IMR-90 (cell line): Measurements from ENCODE around the gene ZRANB3. TPM values are rescaled to one million over a fixed set of nuclear protein-coding genes. Genes with fewer than 3 reads are reported as not detected.

Experiments
- ATAC-seq: fragments of 200-7000 bp; cut with Tn5 transposase; 2 replicates; pipeline ENCODE4 v1.9.1; 2020; ENCODE audit warnings: low read depth, mild to moderate bottlenecking, moderate library complexity
- BruUV-seq: library from RNA; stranded (reverse); fragments of 400-500 nt; replicated peaks from 2 replicates; lab custom pipeline; 2021; lab: Mats Ljungman, UMichigan
- CTCF ChIA-PET: fragments of 300-600 bp; formaldehyde crosslinking; extraction: SDS; loops from one replicate; lab custom pipeline; 2021; ENCODE audit warnings: antibody characterized with exemption; lab: Yijun Ruan, JAX
- POLR2A ChIA-PET: fragments of 300-600 bp; sonication (Branson Sonifier 250); formaldehyde crosslinking; loops from one replicate; lab custom pipeline; 2022; ENCODE audit warnings: antibody characterized with exemption; ENCODE audit not compliant: unreplicated experiment; lab: Charles Lee
- DNase-seq: peaks from one replicate; pipeline ENCODE4 v3.0.0; 2013
- H2AFZ ChIP-seq: replicated peaks from 2 replicates; pipeline ENCODE3; 2013; ENCODE audit warnings: low read length, mild to moderate bottlenecking; ENCODE audit not compliant: poor library complexity
- H2AK5ac ChIP-seq: 2 replicates; pipeline ENCODE4 v1.6.1; 2013; ENCODE audit warnings: low read depth, low read length, inconsistent platforms
- H2AK9ac ChIP-seq: replicated peaks from 2 replicates; pipeline ENCODE3; 2013; ENCODE audit warnings: mild to moderate bottlenecking, low read depth, low read length, moderate library complexity; ENCODE audit not compliant: poor library complexity
- H2BK120ac ChIP-seq: 2 replicates; pipeline ENCODE4 v1.6.1; 2013; ENCODE audit warnings: low read depth, low read length, inconsistent platforms
- H2BK15ac ChIP-seq: 3 replicates; pipeline ENCODE4 v1.6.1; 2013; ENCODE audit warnings: low read depth, low read length, inconsistent platforms
- H2BK20ac ChIP-seq: 2 replicates; pipeline ENCODE4 v1.6.1; 2013; ENCODE audit warnings: low read depth, mild to moderate bottlenecking, inconsistent platforms, low read length, moderate library complexity
- H2BK5ac ChIP-seq: 2 replicates; pipeline ENCODE4 v1.6.1; 2013; ENCODE audit warnings: mild to moderate bottlenecking, low read depth, low read length, inconsistent platforms; ENCODE audit not compliant: poor library complexity, severe bottlenecking
- H3K14ac ChIP-seq: replicated peaks from 2 replicates; pipeline ENCODE4 v1.6.1; 2013; ENCODE audit warnings: low read depth, low read length, inconsistent platforms
- H3K18ac ChIP-seq: 2 replicates; pipeline ENCODE4 v1.6.1; 2013; ENCODE audit warnings: low read depth, low read length, control low read depth
- H3K23ac ChIP-seq: 2 replicates; pipeline ENCODE4 v1.6.1; 2013; ENCODE audit warnings: low read depth, low read length, inconsistent platforms
- H3K27ac ChIP-seq: 2 replicates; pipeline ENCODE4 v1.5.1; 2013; ENCODE audit warnings: mild to moderate bottlenecking, control low read depth, low read length; ENCODE audit not compliant: insufficient read depth
- H3K27me3 ChIP-seq: 2 replicates; pipeline ENCODE4 v1.6.1; 2013; ENCODE audit warnings: low read length; ENCODE audit not compliant: control insufficient read depth, insufficient read depth
- H3K36me3 ChIP-seq: 2 replicates; pipeline ENCODE4 v1.6.1; 2013; ENCODE audit warnings: low read length, mixed read lengths; ENCODE audit not compliant: control insufficient read depth, insufficient read depth
- H3K4ac ChIP-seq: 2 replicates; pipeline ENCODE4 v1.6.1; 2013; ENCODE audit warnings: low read depth, low read length, inconsistent platforms
- H3K4me1 ChIP-seq: 2 replicates; pipeline ENCODE4 v1.6.1; 2013; ENCODE audit warnings: low read length, mixed read lengths; ENCODE audit not compliant: control insufficient read depth, insufficient read depth
- H3K4me2 ChIP-seq: 2 replicates; pipeline ENCODE4 v1.6.1; 2013; ENCODE audit warnings: low read depth, mild to moderate bottlenecking, control low read depth, low read length, moderate library complexity
- H3K4me3 ChIP-seq: 2 replicates; pipeline ENCODE4 v1.5.1; 2013; ENCODE audit warnings: low read depth, mild to moderate bottlenecking, control low read depth, low read length, moderate library complexity; ENCODE audit not compliant: insufficient read depth
- H3K56ac ChIP-seq: 2 replicates; pipeline ENCODE4 v1.6.1; 2013; ENCODE audit warnings: low read length, inconsistent platforms; ENCODE audit not compliant: insufficient read depth; ENCODE audit errors: extremely low read depth
- H3K79me1 ChIP-seq, 2 experiments: 2 replicates each; pipeline ENCODE4 v1.6.1; 2013; ENCODE audit warnings: low read length in 2 of 2, inconsistent platforms in 1 of 2, low read depth in 1 of 2
- H3K9ac ChIP-seq: 2 replicates; pipeline ENCODE4 v1.6.1; 2013; ENCODE audit warnings: low read depth, low read length, control low read depth
- H3K9me1 ChIP-seq: 2 replicates; pipeline ENCODE4 v1.6.1; 2013; ENCODE audit warnings: low read length, inconsistent platforms; ENCODE audit not compliant: insufficient read depth
- H3K9me3 ChIP-seq: 2 replicates; pipeline ENCODE4 v1.6.1; 2013; ENCODE audit warnings: low read length; ENCODE audit not compliant: control insufficient read depth, insufficient read depth
- H4K20me1 ChIP-seq: 2 replicates; pipeline ENCODE4 v1.6.1; 2013; ENCODE audit warnings: low read length, inconsistent platforms; ENCODE audit not compliant: insufficient read depth
- H4K5ac ChIP-seq: 2 replicates; pipeline ENCODE4 v1.6.1; 2013; ENCODE audit warnings: mild to moderate bottlenecking, low read depth, low read length, control low read depth
- H4K8ac ChIP-seq, 2 experiments: 2 replicates each; pipeline ENCODE4 v1.6.1; 2013; ENCODE audit warnings: low read depth in 2 of 2, low read length in 2 of 2, control low read depth in 1 of 2, inconsistent platforms in 1 of 2
- H4K91ac ChIP-seq: 2 replicates; pipeline ENCODE4 v1.6.1; 2013; ENCODE audit warnings: low read depth, low read length, inconsistent platforms; ENCODE audit not compliant: insufficient read depth
- CHD1 ChIP-seq: IDR thresholded peaks from 2 replicates; pipeline ENCODE4 v1.6.1; 2012; ENCODE audit warnings: low read depth, low read length, improper control_type of control experiment
- MAFK ChIP-seq: IDR thresholded peaks from 2 replicates; pipeline ENCODE4 v1.6.1; 2012; ENCODE audit warnings: low read depth, low read length, improper control_type of control experiment
- MAZ ChIP-seq: IDR thresholded peaks from 2 replicates; pipeline ENCODE4 v1.6.1; 2012; ENCODE audit warnings: low read depth, mild to moderate bottlenecking, low read length, improper control_type of control experiment, moderate library complexity, borderline replicate concordance
- NFE2L2 ChIP-seq: fragments of 150-350 bp; IDR thresholded peaks from 2 replicates; pipeline ENCODE4 v1.6.1; 2016; ENCODE audit warnings: low read depth, mild to moderate bottlenecking, low read length
- RAD21 ChIP-seq: IDR thresholded peaks from 2 replicates; pipeline ENCODE4 v1.6.1; 2012; ENCODE audit warnings: low read length, improper control_type of control experiment
- RCOR1 ChIP-seq: IDR thresholded peaks from 2 replicates; pipeline ENCODE4 v1.6.1; 2012; ENCODE audit warnings: mild to moderate bottlenecking, low read length, improper control_type of control experiment; ENCODE audit not compliant: insufficient replicate concordance
- WGBS, 2 experiments: methylation state at CpG; one replicate each; pipeline versions ENCODE4 v1.1.5 to v1.1.7; 2013; ENCODE audit warnings: missing lambda C conversion rate in 2 of 2; ENCODE audit not compliant: insufficient read length in 1 of 2; ENCODE audit errors: extremely low coverage in 2 of 2; 5-methylcytosine and 5-hydroxymethylcytosine counted together
- dilution Hi-C: fragments of 300-500 bp; cut with HindIII; formaldehyde crosslinking; loops from one replicate; pipeline ENCODE4 v1.14.3; 2018; ENCODE audit warnings: low sequenced_read_pairs; ENCODE audit not compliant: unreplicated experiment
- in situ Hi-C: fragments of 300-500 bp; cut with MboI; formaldehyde crosslinking; loops from 3 replicates; pipeline ENCODE4 v1.14.3; 2019; ENCODE audit warnings: low sequenced_read_pairs, inconsistent platforms, mixed read lengths
- intact Hi-C: fragments of 100-400 bp; cut with micrococcal nuclease; formaldehyde crosslinking; loops from 2 replicates; pipeline ENCODE4 v1.10.0; 2022
- polyA plus RNA-seq, 3 experiments: library from polyadenylated mRNA; depleted of rRNA; stranded (reverse); fragments of >200 nt; gene quantifications; 2 replicates each; pipeline ENCODE4 v1.2.3, GENCODE V29; 2012; ENCODE audit warnings: low replicate concordance in 1 of 3
- total RNA-seq: library from RNA; depleted of rRNA; stranded (reverse); fragments of >200 nt; gene quantifications from 2 replicates; pipeline ENCODE4 v1.2.3, GENCODE V29; 2012
- TF ChIP-seq, protein P1 (sequence below): conservative IDR thresholded peaks from 2 replicates; pipeline ENCODE4 v1.5.1; 2012; ENCODE audit warnings: mild to moderate bottlenecking, low read depth, low read length, improper control_type of control experiment
- TF ChIP-seq, protein P2 (sequence below): fragments of 150-350 bp; IDR thresholded peaks from 2 replicates; pipeline ENCODE4 v1.6.1; 2016; ENCODE audit warnings: low read depth, mild to moderate bottlenecking, low read length, moderate library complexity, borderline replicate concordance

Gene ZRANB3
- total and polyA plus RNA-seq, 2 of the 4 experiments (the other 2 are of a cell fraction), result 3.4 to 9.3 TPM

DNA sequence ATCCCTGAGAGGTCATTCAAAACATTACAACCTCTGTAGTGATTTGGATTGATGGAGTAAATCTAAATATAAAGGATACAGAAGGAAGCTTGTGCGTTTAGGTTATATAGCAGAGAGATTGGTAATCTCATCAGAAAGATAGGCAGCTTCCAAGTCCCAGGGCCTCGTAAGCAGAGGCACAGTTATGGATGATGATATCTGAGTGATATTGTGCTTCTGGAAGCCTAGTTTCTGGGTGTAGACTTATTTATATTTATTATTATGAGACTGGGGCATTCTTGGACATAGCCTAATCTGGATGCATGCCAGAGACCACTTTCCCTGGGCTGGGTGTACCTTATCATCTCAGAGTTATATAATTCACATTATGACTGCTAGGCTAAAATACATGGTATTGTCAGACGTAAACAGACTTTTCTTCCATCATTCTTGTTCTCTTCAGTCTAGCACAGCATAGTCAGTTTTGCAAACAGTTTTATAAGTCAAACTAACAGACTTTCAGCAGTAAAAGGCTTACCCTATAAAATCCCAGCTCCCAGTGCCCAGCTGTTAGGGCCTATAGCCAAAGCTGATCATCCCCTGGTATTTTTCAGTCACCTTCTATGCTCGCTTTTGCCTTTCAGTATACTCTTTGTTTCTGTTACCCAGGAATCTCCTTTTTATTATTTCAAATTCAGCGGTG, 431.1 kb downstream of the ZRANB3 start (continued):
- TF ChIP-seq, protein P1, sequence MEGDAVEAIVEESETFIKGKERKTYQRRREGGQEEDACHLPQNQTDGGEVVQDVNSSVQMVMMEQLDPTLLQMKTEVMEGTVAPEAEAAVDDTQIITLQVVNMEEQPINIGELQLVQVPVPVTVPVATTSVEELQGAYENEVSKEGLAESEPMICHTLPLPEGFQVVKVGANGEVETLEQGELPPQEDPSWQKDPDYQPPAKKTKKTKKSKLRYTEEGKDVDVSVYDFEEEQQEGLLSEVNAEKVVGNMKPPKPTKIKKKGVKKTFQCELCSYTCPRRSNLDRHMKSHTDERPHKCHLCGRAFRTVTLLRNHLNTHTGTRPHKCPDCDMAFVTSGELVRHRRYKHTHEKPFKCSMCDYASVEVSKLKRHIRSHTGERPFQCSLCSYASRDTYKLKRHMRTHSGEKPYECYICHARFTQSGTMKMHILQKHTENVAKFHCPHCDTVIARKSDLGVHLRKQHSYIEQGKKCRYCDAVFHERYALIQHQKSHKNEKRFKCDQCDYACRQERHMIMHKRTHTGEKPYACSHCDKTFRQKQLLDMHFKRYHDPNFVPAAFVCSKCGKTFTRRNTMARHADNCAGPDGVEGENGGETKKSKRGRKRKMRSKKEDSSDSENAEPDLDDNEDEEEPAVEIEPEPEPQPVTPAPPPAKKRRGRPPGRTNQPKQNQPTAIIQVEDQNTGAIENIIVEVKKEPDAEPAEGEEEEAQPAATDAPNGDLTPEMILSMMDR, result no peak

DNA sequence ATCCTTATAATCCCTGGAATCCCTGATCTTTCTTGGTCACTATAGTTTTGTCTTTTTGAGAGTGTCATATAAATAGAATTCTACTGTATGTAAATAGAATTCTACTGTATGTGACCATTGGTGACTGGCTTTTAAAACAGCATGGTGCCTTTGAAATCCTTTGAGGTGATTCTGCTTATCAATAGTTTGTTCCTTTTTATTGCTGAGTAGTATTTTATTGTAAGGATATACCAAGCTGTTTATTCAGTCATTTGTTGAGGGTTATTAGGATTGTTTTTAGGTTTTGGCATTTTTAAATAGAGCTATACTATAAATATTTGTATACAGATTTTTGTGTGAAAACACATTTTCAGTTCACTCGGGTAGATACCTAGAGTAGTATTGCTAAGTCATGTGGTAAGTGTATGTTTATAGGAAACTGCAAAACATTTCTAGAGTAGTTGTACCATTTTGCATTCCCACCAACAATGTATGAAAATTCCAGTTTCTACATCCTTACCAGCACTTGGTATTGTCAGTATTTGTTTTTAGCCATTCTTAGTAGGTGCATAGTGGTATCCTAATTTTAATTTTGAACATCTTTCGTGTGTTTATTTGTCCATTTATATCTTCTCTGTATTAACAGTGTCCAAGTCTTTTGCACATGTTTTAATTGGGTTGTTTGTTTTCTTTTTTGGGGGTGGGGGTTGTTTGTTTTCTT, 433.3 kb downstream of the ZRANB3 start:
- BruUV-seq, result no TSS peak
- Histone ChIP-seq H3K79me1 (peaks cover 19 to 35% of the 10 kb centered on the region in 2 experiments; a peak in 3 of 4 replicates), H3K27ac (no peak overlapping the region), H2BK15ac (no peak overlapping the region), H4K91ac (no peak overlapping the region), H3K9ac (no peak overlapping the region), H3K14ac (no peak overlapping the region), H3K9me3 (no peaks in the 10 kb centered on the region), H3K4me1 (peaks cover 6% of the 10 kb centered on the region), H4K8ac (no peak overlapping the region; a peak in 1 of 4 replicates), H3K27me3 (no peaks in the 10 kb centered on the region), H3K4me3 (no peak overlapping the region), H3K18ac (no peak overlapping the region), H3K9me1 (no peaks in the 10 kb centered on the region; the same call in 1 of the 2 replicates), H3K23ac (no peak overlapping the region), H4K5ac (no peak overlapping the region), H2AFZ (no peak overlapping the region), H4K20me1 (no peaks in the 10 kb centered on the region; the same call in 1 of the 2 replicates), H2BK5ac (no peak overlapping the region), H3K4ac (no peak overlapping the region), H3K4me2 (no peak overlapping the region), H2BK120ac (no peak overlapping the region), H2BK20ac (no peak overlapping the region), H3K36me3 (peaks cover 5% of the 10 kb centered on the region; the same call in 1 of the 2 replicates), H2AK9ac (no peak overlapping the region), H3K56ac (no peak overlapping the region), H2AK5ac (no peak overlapping the region)
- TF ChIP-seq CHD1 (no peak), NFE2L2 (no peak), RCOR1 (no peak), RAD21 (no peak), MAFK (0 out of 2 replicates have a peak, but pooled peaks have one; percentile 17), MAZ (no peak)
- TF ChIP-seq, protein P2, sequence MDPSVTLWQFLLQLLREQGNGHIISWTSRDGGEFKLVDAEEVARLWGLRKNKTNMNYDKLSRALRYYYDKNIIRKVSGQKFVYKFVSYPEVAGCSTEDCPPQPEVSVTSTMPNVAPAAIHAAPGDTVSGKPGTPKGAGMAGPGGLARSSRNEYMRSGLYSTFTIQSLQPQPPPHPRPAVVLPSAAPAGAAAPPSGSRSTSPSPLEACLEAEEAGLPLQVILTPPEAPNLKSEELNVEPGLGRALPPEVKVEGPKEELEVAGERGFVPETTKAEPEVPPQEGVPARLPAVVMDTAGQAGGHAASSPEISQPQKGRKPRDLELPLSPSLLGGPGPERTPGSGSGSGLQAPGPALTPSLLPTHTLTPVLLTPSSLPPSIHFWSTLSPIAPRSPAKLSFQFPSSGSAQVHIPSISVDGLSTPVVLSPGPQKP, result no peak
- intact Hi-C loops, result loop anchor here (5.0 kb wide), 1 partner anchor 45 kb away; the partner anchor contains the start of gene RAB3GAP1
- in situ Hi-C loops, result no loop called here
- DNase-seq, result no peak
- ATAC-seq, result no peak
- no CpG with 5 or more reads among the region's 2 CpGs for WGBS, 2 experiments
- ChIA-PET CTCF (no interaction called here), POLR2A (no interaction called here)
- dilution Hi-C loops, result no loop called here
